Measurements from ENCODE around the gene PDLIM1.

DNA sequence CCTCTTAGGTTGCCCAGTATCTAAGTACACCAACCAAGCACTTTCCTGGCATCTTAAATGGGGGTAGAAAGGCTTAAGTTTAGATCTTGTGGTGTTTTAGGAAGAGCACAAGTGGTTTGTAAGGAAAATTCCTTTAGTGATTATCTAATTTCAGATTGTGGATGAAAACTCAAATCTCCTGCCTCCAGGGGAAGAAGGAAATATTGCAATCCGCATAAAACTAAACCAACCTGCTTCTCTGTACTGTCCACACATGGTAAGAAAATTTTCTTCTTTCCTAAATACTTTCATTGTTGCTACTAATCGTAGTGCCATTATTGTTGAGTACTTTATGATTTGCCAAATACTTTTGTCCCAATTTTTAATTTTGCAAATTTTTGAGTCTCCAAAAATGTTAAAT is 65.7 kb downstream of the PDLIM1 start:
- TF ChIP-seq, protein P1, sequence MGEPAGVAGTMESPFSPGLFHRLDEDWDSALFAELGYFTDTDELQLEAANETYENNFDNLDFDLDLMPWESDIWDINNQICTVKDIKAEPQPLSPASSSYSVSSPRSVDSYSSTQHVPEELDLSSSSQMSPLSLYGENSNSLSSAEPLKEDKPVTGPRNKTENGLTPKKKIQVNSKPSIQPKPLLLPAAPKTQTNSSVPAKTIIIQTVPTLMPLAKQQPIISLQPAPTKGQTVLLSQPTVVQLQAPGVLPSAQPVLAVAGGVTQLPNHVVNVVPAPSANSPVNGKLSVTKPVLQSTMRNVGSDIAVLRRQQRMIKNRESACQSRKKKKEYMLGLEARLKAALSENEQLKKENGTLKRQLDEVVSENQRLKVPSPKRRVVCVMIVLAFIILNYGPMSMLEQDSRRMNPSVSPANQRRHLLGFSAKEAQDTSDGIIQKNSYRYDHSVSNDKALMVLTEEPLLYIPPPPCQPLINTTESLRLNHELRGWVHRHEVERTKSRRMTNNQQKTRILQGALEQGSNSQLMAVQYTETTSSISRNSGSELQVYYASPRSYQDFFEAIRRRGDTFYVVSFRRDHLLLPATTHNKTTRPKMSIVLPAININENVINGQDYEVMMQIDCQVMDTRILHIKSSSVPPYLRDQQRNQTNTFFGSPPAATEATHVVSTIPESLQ (CRISPR knock-in tag; conservative IDR thresholded peaks at IDR 0.05) = no peak
- no peak for TF ChIP-seq NFYB (CRISPR knock-in tag; IDR thresholded peaks at IDR 0.05)
- no peak for TF ChIP-seq ZSCAN21 (CRISPR knock-in tag; IDR thresholded peaks at IDR 0.05; ENCODE audit: borderline replicate concordance)
- TF ChIP-seq, protein P2, sequence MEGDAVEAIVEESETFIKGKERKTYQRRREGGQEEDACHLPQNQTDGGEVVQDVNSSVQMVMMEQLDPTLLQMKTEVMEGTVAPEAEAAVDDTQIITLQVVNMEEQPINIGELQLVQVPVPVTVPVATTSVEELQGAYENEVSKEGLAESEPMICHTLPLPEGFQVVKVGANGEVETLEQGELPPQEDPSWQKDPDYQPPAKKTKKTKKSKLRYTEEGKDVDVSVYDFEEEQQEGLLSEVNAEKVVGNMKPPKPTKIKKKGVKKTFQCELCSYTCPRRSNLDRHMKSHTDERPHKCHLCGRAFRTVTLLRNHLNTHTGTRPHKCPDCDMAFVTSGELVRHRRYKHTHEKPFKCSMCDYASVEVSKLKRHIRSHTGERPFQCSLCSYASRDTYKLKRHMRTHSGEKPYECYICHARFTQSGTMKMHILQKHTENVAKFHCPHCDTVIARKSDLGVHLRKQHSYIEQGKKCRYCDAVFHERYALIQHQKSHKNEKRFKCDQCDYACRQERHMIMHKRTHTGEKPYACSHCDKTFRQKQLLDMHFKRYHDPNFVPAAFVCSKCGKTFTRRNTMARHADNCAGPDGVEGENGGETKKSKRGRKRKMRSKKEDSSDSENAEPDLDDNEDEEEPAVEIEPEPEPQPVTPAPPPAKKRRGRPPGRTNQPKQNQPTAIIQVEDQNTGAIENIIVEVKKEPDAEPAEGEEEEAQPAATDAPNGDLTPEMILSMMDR (CRISPR knock-in tag; IDR thresholded peaks at IDR 0.05) = no peak
- TF ChIP-seq, protein P3, sequence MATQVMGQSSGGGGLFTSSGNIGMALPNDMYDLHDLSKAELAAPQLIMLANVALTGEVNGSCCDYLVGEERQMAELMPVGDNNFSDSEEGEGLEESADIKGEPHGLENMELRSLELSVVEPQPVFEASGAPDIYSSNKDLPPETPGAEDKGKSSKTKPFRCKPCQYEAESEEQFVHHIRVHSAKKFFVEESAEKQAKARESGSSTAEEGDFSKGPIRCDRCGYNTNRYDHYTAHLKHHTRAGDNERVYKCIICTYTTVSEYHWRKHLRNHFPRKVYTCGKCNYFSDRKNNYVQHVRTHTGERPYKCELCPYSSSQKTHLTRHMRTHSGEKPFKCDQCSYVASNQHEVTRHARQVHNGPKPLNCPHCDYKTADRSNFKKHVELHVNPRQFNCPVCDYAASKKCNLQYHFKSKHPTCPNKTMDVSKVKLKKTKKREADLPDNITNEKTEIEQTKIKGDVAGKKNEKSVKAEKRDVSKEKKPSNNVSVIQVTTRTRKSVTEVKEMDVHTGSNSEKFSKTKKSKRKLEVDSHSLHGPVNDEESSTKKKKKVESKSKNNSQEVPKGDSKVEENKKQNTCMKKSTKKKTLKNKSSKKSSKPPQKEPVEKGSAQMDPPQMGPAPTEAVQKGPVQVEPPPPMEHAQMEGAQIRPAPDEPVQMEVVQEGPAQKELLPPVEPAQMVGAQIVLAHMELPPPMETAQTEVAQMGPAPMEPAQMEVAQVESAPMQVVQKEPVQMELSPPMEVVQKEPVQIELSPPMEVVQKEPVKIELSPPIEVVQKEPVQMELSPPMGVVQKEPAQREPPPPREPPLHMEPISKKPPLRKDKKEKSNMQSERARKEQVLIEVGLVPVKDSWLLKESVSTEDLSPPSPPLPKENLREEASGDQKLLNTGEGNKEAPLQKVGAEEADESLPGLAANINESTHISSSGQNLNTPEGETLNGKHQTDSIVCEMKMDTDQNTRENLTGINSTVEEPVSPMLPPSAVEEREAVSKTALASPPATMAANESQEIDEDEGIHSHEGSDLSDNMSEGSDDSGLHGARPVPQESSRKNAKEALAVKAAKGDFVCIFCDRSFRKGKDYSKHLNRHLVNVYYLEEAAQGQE (IDR thresholded peaks at IDR 0.05; ENCODE audit: borderline replicate concordance in 1 of 2, low read depth in 1 of 2, low read length in 2 of 2) = no peak
- TF ChIP-seq NFIC (IDR thresholded peaks at IDR 0.05; ENCODE audit: low read length) = no peak
- no peak for TF ChIP-seq PHF21A (CRISPR knock-in tag; IDR thresholded peaks at IDR 0.05)
- no peak for TF ChIP-seq POLR2AphosphoS5 (IDR thresholded peaks at IDR 0.05; ENCODE audit: low read depth, low read length)
- TF ChIP-seq KDM5B (CRISPR knock-in tag; IDR thresholded peaks at IDR 0.05; ENCODE audit: borderline replicate concordance) = no peak
- TF ChIP-seq, protein P4, sequence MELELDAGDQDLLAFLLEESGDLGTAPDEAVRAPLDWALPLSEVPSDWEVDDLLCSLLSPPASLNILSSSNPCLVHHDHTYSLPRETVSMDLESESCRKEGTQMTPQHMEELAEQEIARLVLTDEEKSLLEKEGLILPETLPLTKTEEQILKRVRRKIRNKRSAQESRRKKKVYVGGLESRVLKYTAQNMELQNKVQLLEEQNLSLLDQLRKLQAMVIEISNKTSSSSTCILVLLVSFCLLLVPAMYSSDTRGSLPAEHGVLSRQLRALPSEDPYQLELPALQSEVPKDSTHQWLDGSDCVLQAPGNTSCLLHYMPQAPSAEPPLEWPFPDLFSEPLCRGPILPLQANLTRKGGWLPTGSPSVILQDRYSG (CRISPR knock-in tag; IDR thresholded peaks at IDR 0.05) = no peak
- TF ChIP-seq KAT2B (IDR thresholded peaks at IDR 0.05; ENCODE audit: borderline replicate concordance, low read depth, low read length) = no peak
- TF ChIP-seq, protein P5, sequence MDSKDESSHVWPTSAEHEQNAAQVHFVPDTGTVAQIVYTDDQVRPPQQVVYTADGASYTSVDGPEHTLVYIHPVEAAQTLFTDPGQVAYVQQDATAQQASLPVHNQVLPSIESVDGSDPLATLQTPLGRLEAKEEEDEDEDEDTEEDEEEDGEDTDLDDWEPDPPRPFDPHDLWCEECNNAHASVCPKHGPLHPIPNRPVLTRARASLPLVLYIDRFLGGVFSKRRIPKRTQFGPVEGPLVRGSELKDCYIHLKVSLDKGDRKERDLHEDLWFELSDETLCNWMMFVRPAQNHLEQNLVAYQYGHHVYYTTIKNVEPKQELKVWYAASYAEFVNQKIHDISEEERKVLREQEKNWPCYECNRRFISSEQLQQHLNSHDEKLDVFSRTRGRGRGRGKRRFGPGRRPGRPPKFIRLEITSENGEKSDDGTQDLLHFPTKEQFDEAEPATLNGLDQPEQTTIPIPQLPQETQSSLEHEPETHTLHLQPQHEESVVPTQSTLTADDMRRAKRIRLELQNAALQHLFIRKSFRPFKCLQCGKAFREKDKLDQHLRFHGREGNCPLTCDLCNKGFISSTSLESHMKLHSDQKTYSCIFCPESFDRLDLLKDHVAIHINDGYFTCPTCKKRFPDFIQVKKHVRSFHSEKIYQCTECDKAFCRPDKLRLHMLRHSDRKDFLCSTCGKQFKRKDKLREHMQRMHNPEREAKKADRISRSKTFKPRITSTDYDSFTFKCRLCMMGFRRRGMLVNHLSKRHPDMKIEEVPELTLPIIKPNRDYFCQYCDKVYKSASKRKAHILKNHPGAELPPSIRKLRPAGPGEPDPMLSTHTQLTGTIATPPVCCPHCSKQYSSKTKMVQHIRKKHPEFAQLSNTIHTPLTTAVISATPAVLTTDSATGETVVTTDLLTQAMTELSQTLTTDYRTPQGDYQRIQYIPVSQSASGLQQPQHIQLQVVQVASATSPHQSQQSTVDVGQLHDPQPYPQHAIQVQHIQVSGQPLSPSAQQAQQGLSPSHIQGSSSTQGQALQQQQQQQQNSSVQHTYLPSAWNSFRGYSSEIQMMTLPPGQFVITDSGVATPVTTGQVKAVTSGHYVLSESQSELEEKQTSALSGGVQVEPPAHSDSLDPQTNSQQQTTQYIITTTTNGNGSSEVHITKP (CRISPR knock-in tag; IDR thresholded peaks at IDR 0.05; ENCODE audit: low read depth) = no peak
- no peak for TF ChIP-seq KLF9 (CRISPR knock-in tag; IDR thresholded peaks at IDR 0.05; ENCODE audit: low read depth)
